H9 (cell line): ENCODE results near the gene DAPP1. TPM values are rescaled to one million over a fixed set of nuclear protein-coding genes. Genes with fewer than 3 reads are reported as not detected.

Experiments
- DNase-seq: peaks from one replicate; pipeline ENCODE4 v3.0.0-alpha.2; 2017
- H2AFZ ChIP-seq: one replicate; pipeline ENCODE4 v1.6.1; 2013; ENCODE audit warnings: mild to moderate bottlenecking, low read length, control low read depth, moderate library complexity
- H2AK5ac ChIP-seq: 2 replicates; pipeline ENCODE4 v1.6.1; 2013; ENCODE audit warnings: low read length, control low read depth, mixed read lengths; ENCODE audit not compliant: insufficient read length
- H2BK120ac ChIP-seq: one replicate; pipeline ENCODE4 v1.6.1; 2013; ENCODE audit warnings: low read depth, mild to moderate bottlenecking, low read length, control low read depth, inconsistent platforms; ENCODE audit not compliant: poor library complexity, severe bottlenecking
- H2BK12ac ChIP-seq: 2 replicates; pipeline ENCODE4 v1.6.1; 2013; ENCODE audit warnings: low read length, control low read depth, mixed read lengths, low read depth; ENCODE audit not compliant: insufficient read length
- H2BK15ac ChIP-seq: 2 replicates; pipeline ENCODE4 v1.6.1; 2013; ENCODE audit warnings: low read depth, low read length, control low read depth
- H2BK20ac ChIP-seq: one replicate; pipeline ENCODE4 v1.6.1; 2013; ENCODE audit warnings: low read depth, mild to moderate bottlenecking, low read length, control low read depth, inconsistent platforms; ENCODE audit not compliant: poor library complexity, severe bottlenecking
- H2BK5ac ChIP-seq: 2 replicates; pipeline ENCODE4 v1.6.1; 2013; ENCODE audit warnings: low read length, control low read depth, mixed read lengths; ENCODE audit not compliant: insufficient read length
- H3K14ac ChIP-seq: 2 replicates; pipeline ENCODE4 v1.6.1; 2013; ENCODE audit warnings: low read length, control low read depth; ENCODE audit not compliant: insufficient read depth
- H3K18ac ChIP-seq: 2 replicates; pipeline ENCODE4 v1.6.1; 2013; ENCODE audit warnings: low read depth, mild to moderate bottlenecking, mixed read lengths, low read length, control low read depth; ENCODE audit not compliant: insufficient read length
- H3K23ac ChIP-seq: 2 replicates; pipeline ENCODE4 v1.6.1; 2013; ENCODE audit warnings: low read length, control low read depth, mixed read lengths, low read depth; ENCODE audit not compliant: insufficient read length
- H3K23me2 ChIP-seq: 2 replicates; pipeline ENCODE4 v1.6.1; 2013; ENCODE audit warnings: low read depth, mild to moderate bottlenecking, mixed read lengths, low read length, control low read depth; ENCODE audit not compliant: insufficient read length, poor library complexity, severe bottlenecking
- H3K27ac ChIP-seq: 2 replicates; pipeline ENCODE4 v1.5.1; 2013; ENCODE audit warnings: low read length, control low read depth, mixed read lengths, low read depth; ENCODE audit not compliant: insufficient read length
- H3K27me3 ChIP-seq: 2 replicates; pipeline ENCODE4 v1.6.1; 2013; ENCODE audit warnings: low read length, control low read depth, inconsistent platforms; ENCODE audit not compliant: insufficient read depth
- H3K4ac ChIP-seq: 2 replicates; pipeline ENCODE4 v1.6.1; 2013; ENCODE audit warnings: low read depth, mild to moderate bottlenecking, control low read depth, inconsistent platforms, low read length, moderate library complexity
- H3K4me1 ChIP-seq: 2 replicates; pipeline ENCODE4 v1.6.1; 2013; ENCODE audit warnings: low read length, control low read depth, inconsistent platforms; ENCODE audit not compliant: insufficient read depth
- H3K4me2 ChIP-seq: 2 replicates; pipeline ENCODE4 v1.6.1; 2013; ENCODE audit warnings: low read length, control low read depth, mixed read lengths; ENCODE audit not compliant: insufficient read length, insufficient read depth
- H3K56ac ChIP-seq: 2 replicates; pipeline ENCODE4 v1.6.1; 2013; ENCODE audit warnings: low read depth, mild to moderate bottlenecking, mixed read lengths, low read length, control low read depth; ENCODE audit not compliant: insufficient read length
- H3K79me1 ChIP-seq: 2 replicates; pipeline ENCODE4 v1.6.1; 2013; ENCODE audit warnings: low read depth, mild to moderate bottlenecking, moderate library complexity, low read length, control low read depth, inconsistent platforms; ENCODE audit not compliant: insufficient read depth, poor library complexity, severe bottlenecking
- H3K79me2 ChIP-seq: 2 replicates; pipeline ENCODE4 v1.6.1; 2013; ENCODE audit warnings: low read length, control low read depth, inconsistent platforms; ENCODE audit not compliant: insufficient read depth
- H3K9ac ChIP-seq: 2 replicates; pipeline ENCODE4 v1.6.1; 2013; ENCODE audit warnings: low read length, control low read depth, mixed read lengths; ENCODE audit not compliant: insufficient read length; ENCODE audit errors: extremely low read depth
- H3K9me3 ChIP-seq: one replicate; pipeline ENCODE4 v1.6.1; 2013; ENCODE audit warnings: low read depth, low read length, inconsistent platforms; ENCODE audit not compliant: control insufficient read depth
- H3T11ph ChIP-seq: one replicate; pipeline ENCODE4 v1.6.1; 2013; ENCODE audit warnings: mild to moderate bottlenecking, low read length, control low read depth, inconsistent platforms
- H4K20me1 ChIP-seq: one replicate; pipeline ENCODE4 v1.6.1; 2013; ENCODE audit not compliant: control insufficient read depth, insufficient read length, insufficient read depth
- H4K5ac ChIP-seq: 2 replicates; pipeline ENCODE4 v1.6.1; 2013; ENCODE audit warnings: low read depth, mild to moderate bottlenecking, mixed read lengths, low read length, control low read depth; ENCODE audit not compliant: insufficient read length
- H4K8ac ChIP-seq: replicated peaks from 2 replicates; pipeline ENCODE4 v1.6.1; 2013; ENCODE audit warnings: low read length, control low read depth, mixed read lengths, low read depth; ENCODE audit not compliant: insufficient read length
- H4K91ac ChIP-seq: 2 replicates; pipeline ENCODE4 v1.6.1; 2013; ENCODE audit warnings: low read depth, mild to moderate bottlenecking, moderate library complexity, mixed read lengths, low read length, control low read depth; ENCODE audit not compliant: insufficient read length
- H3K27ac Mint-ChIP-seq, 3 experiments: 2 replicates in 2 of 3; 3 replicates in 1 of 3; pipeline ENCODE4 v1.8.0; 2020 to 2021; ENCODE audit warnings: mixed read lengths in 3 of 3, mild to moderate bottlenecking in 1 of 3, moderate library complexity in 1 of 3
- H3K27me3 Mint-ChIP-seq: 2 replicates; pipeline ENCODE4 v1.8.0; 2021; ENCODE audit warnings: low read depth, mild to moderate bottlenecking, moderate library complexity, mixed read lengths
- H3K36me3 Mint-ChIP-seq, 3 experiments: 2 replicates in 2 of 3; 3 replicates in 1 of 3; pipeline ENCODE4 v1.8.0; 2020 to 2021; ENCODE audit warnings: low read depth in 3 of 3, mixed read lengths in 3 of 3; ENCODE audit not compliant: insufficient read depth in 1 of 3
- H3K4me1 Mint-ChIP-seq, 2 experiments: 2 replicates each; pipeline ENCODE4 v1.8.0; 2020; ENCODE audit warnings: mixed read lengths in 2 of 2
- H3K4me3 Mint-ChIP-seq, 2 experiments: 2 replicates in 1 of 2; 3 replicates in 1 of 2; pipeline ENCODE4 v1.8.0; 2020 to 2021; ENCODE audit warnings: mild to moderate bottlenecking in 2 of 2, mixed read lengths in 2 of 2, moderate library complexity in 1 of 2
- H3K9me3 Mint-ChIP-seq, 2 experiments: 2 replicates in 1 of 2; 3 replicates in 1 of 2; pipeline ENCODE4 v1.8.0; 2020; ENCODE audit warnings: mild to moderate bottlenecking in 2 of 2, mixed read lengths in 2 of 2, moderate library complexity in 1 of 2
- WGBS: extraction: QIAGEN DNeasy Blood & Tissue Kit; methylation state at CpG from one replicate; pipeline ENCODE4 v1.1.7; 2013; ENCODE audit warnings: missing lambda C conversion rate, low lambda C conversion rate, mixed read lengths; ENCODE audit not compliant: insufficient read length; ENCODE audit errors: extremely low coverage; 5-methylcytosine and 5-hydroxymethylcytosine counted together
- total RNA-seq: library from RNA; stranded (reverse); gene quantifications from 2 replicates; pipeline ENCODE4 v1.2.1, GENCODE V29; 2021
- TF ChIP-seq, protein P1 (sequence below): fragments of 200-600 bp; sonication (generic); conservative IDR thresholded peaks from 3 replicates; pipeline ENCODE4 v1.8.0; 2021; ENCODE audit warnings: antibody characterized with exemption, mild to moderate bottlenecking

DAPP1 gene
- total RNA-seq, 1 experiment from 2014 or later, result not detected

DNA sequence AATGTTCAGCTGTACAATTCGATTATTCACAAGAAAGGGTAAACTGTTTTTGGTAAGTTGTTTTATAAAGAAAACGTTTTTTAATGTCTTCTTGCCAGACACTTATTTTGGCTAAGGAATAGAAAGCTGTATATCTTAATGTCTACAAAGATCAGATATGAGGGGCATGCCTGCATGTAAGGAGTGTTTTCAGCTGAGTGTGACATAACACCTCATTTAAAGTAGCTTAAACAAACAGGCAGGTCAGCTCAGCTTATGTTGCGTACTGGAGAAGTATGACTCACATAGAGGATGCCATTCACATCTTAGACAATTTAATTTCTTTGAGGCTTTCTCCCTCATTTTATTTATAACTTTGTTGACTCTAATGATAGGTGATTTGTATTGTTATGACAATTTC, 47.2 kb downstream of the DAPP1 start:
- H2AFZ ChIP-seq, result no peak overlapping the region
- Mint-ChIP-seq H3K36me3 (no peaks in the 10 kb centered on the region), H3K27me3 (no peaks in the 10 kb centered on the region), H3K9me3 (no peaks in the 10 kb centered on the region), H3K27ac (no peak overlapping the region), H3K4me3 (no peak overlapping the region), H3K4me1 (peaks cover 8 to 11% of the 10 kb centered on the region in 2 experiments)
- no peak overlapping the region for H3K56ac ChIP-seq
- H3T11ph ChIP-seq, result no peak overlapping the region
- whole genome bisulfite sequencing, result no CpG with 5 or more reads among the region's 3 CpGs
- H2BK120ac ChIP-seq, result no peak overlapping the region
- no peak overlapping the region for H3K4ac ChIP-seq
- DNase-seq, result no peak
- H2BK12ac ChIP-seq, result no peak overlapping the region
- no peaks in the 10 kb centered on the region for H3K79me1 ChIP-seq
- no peaks in the 10 kb centered on the region for H3K9me3 ChIP-seq
- no peak overlapping the region for H3K9ac ChIP-seq
- H4K91ac ChIP-seq, result no peak overlapping the region
- H3K14ac ChIP-seq, result no peak overlapping the region
- no peak overlapping the region for H4K8ac ChIP-seq
- H3K23ac ChIP-seq, result no peak overlapping the region
- H4K5ac ChIP-seq, result no peak overlapping the region
- no peak overlapping the region for H2BK5ac ChIP-seq
- H4K20me1 ChIP-seq, result no peaks in the 10 kb centered on the region
- TF ChIP-seq, protein P1, sequence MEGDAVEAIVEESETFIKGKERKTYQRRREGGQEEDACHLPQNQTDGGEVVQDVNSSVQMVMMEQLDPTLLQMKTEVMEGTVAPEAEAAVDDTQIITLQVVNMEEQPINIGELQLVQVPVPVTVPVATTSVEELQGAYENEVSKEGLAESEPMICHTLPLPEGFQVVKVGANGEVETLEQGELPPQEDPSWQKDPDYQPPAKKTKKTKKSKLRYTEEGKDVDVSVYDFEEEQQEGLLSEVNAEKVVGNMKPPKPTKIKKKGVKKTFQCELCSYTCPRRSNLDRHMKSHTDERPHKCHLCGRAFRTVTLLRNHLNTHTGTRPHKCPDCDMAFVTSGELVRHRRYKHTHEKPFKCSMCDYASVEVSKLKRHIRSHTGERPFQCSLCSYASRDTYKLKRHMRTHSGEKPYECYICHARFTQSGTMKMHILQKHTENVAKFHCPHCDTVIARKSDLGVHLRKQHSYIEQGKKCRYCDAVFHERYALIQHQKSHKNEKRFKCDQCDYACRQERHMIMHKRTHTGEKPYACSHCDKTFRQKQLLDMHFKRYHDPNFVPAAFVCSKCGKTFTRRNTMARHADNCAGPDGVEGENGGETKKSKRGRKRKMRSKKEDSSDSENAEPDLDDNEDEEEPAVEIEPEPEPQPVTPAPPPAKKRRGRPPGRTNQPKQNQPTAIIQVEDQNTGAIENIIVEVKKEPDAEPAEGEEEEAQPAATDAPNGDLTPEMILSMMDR, result no peak
- H2BK15ac ChIP-seq, result no peak overlapping the region
- no peak overlapping the region for H2AK5ac ChIP-seq
- H3K4me1 ChIP-seq, result no peaks in the 10 kb centered on the region
- H3K4me2 ChIP-seq, result no peak overlapping the region
- no peak overlapping the region for H3K18ac ChIP-seq
- H3K79me2 ChIP-seq, result no peaks in the 10 kb centered on the region
- no peak overlapping the region for H3K27ac ChIP-seq
- H3K23me2 ChIP-seq, result no peaks in the 10 kb centered on the region
- no peak overlapping the region for H2BK20ac ChIP-seq
- H3K27me3 ChIP-seq, result no peaks in the 10 kb centered on the region
